GM23338 (cell line): Measurements from ENCODE around the gene NEMP2. TPM values are rescaled to one million over a fixed set of nuclear protein-coding genes. Genes with fewer than 3 reads are reported as not detected.

Experiments
- CREB1 ChIP-seq: fragments of 250-450 bp; sonication (Bioruptor Pico); IDR thresholded peaks from 2 replicates; pipeline ENCODE4 v1.5.0; 2020; ENCODE audit warnings: low read depth, mild to moderate bottlenecking, moderate library complexity
- EZH2 ChIP-seq: fragments of 200-600 bp; sonication (generic); IDR thresholded peaks from one replicate; pipeline ENCODE4 v1.8.0; 2017; ENCODE audit warnings: antibody characterized with exemption, mild to moderate bottlenecking, low read depth; ENCODE audit not compliant: unreplicated experiment
- EZH2phosphoT487 ChIP-seq: fragments of 200-600 bp; sonication (generic); IDR thresholded peaks from one replicate; pipeline ENCODE4 v1.8.1; 2018; ENCODE audit warnings: antibody characterized with exemption; ENCODE audit not compliant: unreplicated experiment
- JUNB ChIP-seq: IDR thresholded peaks from one replicate; pipeline ENCODE4 v1.6.1; 2016; ENCODE audit warnings: antibody characterized with exemption; ENCODE audit not compliant: unreplicated experiment
- NANOG ChIP-seq: IDR thresholded peaks from 2 replicates; pipeline ENCODE4 v1.6.1; 2016; ENCODE audit warnings: antibody characterized with exemption, borderline replicate concordance
- POLR2AphosphoS5 ChIP-seq: IDR thresholded peaks from 2 replicates; pipeline ENCODE4 v1.6.1; 2016; ENCODE audit warnings: antibody characterized with exemption, low read depth
- REST ChIP-seq: IDR thresholded peaks from one replicate; pipeline ENCODE4 v1.6.1; 2018; ENCODE audit warnings: antibody characterized with exemption; ENCODE audit not compliant: unreplicated experiment
- ZNF114 ChIP-seq: fragments of 250-450 bp; sonication (Bioruptor Pico); IDR thresholded peaks from 2 replicates; pipeline ENCODE4 v1.5.0; 2020; ENCODE audit warnings: mild to moderate bottlenecking, moderate library complexity
- ZNF331 ChIP-seq: fragments of 250-450 bp; sonication (Bioruptor Pico); IDR thresholded peaks from 2 replicates; pipeline ENCODE4 v1.5.0; 2020; ENCODE audit warnings: low read depth, mild to moderate bottlenecking, moderate library complexity
- ZNF462 ChIP-seq: fragments of 250-450 bp; sonication (Bioruptor Pico); IDR thresholded peaks from 2 replicates; pipeline ENCODE4 v1.5.0; 2020; ENCODE audit warnings: mild to moderate bottlenecking, moderate library complexity
- polyA plus RNA-seq: library from polyadenylated mRNA; unstranded; fragments of >200 nt; fragmentation: Nextera tagmentation; extraction: Ambion mirVana; gene quantifications from 2 replicates; pipeline ENCODE4 v1.2.1, GENCODE V29; 2016
- total RNA-seq: library from RNA; depleted of rRNA; stranded (reverse); fragments of >200 nt; shearing (Covaris generic); gene quantifications from 2 replicates; pipeline ENCODE4 v1.2.3, GENCODE V29; 2014

The NEMP2 gene
- total and polyA plus RNA-seq, 2 experiments from 2014 or later, result 1.2 to 4.0 TPM

- TF ChIP-seq ZNF462 (CRISPR knock-in tag) (no peak), EZH2phosphoT487 (no peak), EZH2 (no peak), JUNB (no peak), ZNF114 (CRISPR knock-in tag) (no peak), ZNF331 (CRISPR knock-in tag) (no peak), REST (no peak), POLR2AphosphoS5 (no peak), CREB1 (CRISPR knock-in tag) (no peak), NANOG (no peak)
Observed at GRCh38 chr2:190579058-190579410, 44.5 kb upstream of the NEMP2 start (continued).
